NCI-H1930 (cell line): ENCODE measurements around the gene TPPP3.

Source experiments
- DNase-seq, 2 experiments: peaks; one replicate each; lab custom pipeline; 2025; lab: John Stamatoyannopoulos, UW

TPPP3 gene

GRCh38 chr16:67393111-67393787 is at the start of gene TPPP3:
Gene TPPP3, minus strand, starts transcription at chr16:67393498. Its CDS starts 2,387 bp downstream, at chr16:67391111.
- peak; percentile 70 to 78 for DNase-seq

- no peak for DNase-seq
Measured at GRCh38 chr16:67442581-67443255, 49.4 kb upstream of the TPPP3 start.

- no peak for DNase-seq
Measured at GRCh38 chr16:67441907-67442306, 48.6 kb upstream of the TPPP3 start.

GRCh38 chr16:67441271-67441753 is 48.0 kb upstream of the TPPP3 start:
- no peak for DNase-seq

- no peak for DNase-seq
Measured at GRCh38 chr16:67438824-67439393, 45.6 kb upstream of the TPPP3 start.

- DNase-seq = no peak
Measured at GRCh38 chr16:67438098-67438791, 44.9 kb upstream of the TPPP3 start.

- DNase-seq = no peak
Measured at GRCh38 chr16:67437513-67437912, 44.2 kb upstream of the TPPP3 start.

GRCh38 chr16:67436640-67437193 is 43.4 kb upstream of the TPPP3 start:
- DNase-seq = no peak

GRCh38 chr16:67435758-67436164 is 42.5 kb upstream of the TPPP3 start:
- DNase-seq = no peak

GRCh38 chr16:67433131-67433719 is 39.9 kb upstream of the TPPP3 start:
- DNase-seq = no peak

GRCh38 chr16:67432506-67432890 is 39.2 kb upstream of the TPPP3 start:
- DNase-seq = no peak

GRCh38 chr16:67431775-67432505 is 38.6 kb upstream of the TPPP3 start:
- no peak for DNase-seq

GRCh38 chr16:67430977-67431774 is 37.9 kb upstream of the TPPP3 start, which contains the start of gene HSD11B2:
Gene HSD11B2, plus strand, starts transcription at chr16:67431121. Its CDS starts 128 bp downstream, at chr16:67431249.
- peak; percentile 48 to 62 for DNase-seq

- DNase-seq = no peak
Measured at GRCh38 chr16:67430504-67430976, 37.2 kb upstream of the TPPP3 start.

- DNase-seq = no peak
Measured at GRCh38 chr16:67429799-67430503, 36.7 kb upstream of the TPPP3 start.

- DNase-seq = no peak
Measured at GRCh38 chr16:67429053-67429798, 35.9 kb upstream of the TPPP3 start.

- DNase-seq = peak; percentile 21 to 50
Measured at GRCh38 chr16:67428146-67428731, 34.9 kb upstream of the TPPP3 start.

GRCh38 chr16:67426950-67427349 is 33.7 kb upstream of the TPPP3 start:
- DNase-seq = no peak
